Erythroblast (primary cell): Measurements from ENCODE around the gene RNASE7.

Experiments
- DNase-seq, 2 experiments: peaks; one replicate each; lab custom pipeline; 2025; lab: John Stamatoyannopoulos, UW
- GATA1 ChIP-seq: IDR thresholded peaks from 2 replicates; pipeline ENCODE4 v1.6.1; 2011; ENCODE audit warnings: low read depth, mild to moderate bottlenecking, control low read depth, low read length, moderate library complexity
- POLR2A ChIP-seq: IDR thresholded peaks from 2 replicates; pipeline ENCODE4 v1.6.1; 2011; ENCODE audit warnings: mild to moderate bottlenecking, low read length

The RNASE7 gene

GRCh38 chr14:21086908-21087293 lies 44.7 kb downstream of the RNASE7 start:
- DNase-seq: no peak
- TF ChIP-seq GATA1 (no peak), POLR2A (no peak)

- TF ChIP-seq POLR2A (no peak), GATA1 (no peak)
- peak; percentile 21 to 39 for DNase-seq
Observed at GRCh38 chr14:21087294-21088091, 45.3 kb downstream of the RNASE7 start.

- no peak for TF ChIP-seq GATA1
- no peak for TF ChIP-seq POLR2A
- peak in 1 of 2 experiments; percentile 22 for DNase-seq
Observed at GRCh38 chr14:21088687-21089086, 46.5 kb downstream of the RNASE7 start.

GRCh38 chr14:21089271-21089670 lies 47.1 kb downstream of the RNASE7 start:
- TF ChIP-seq GATA1 (no peak), POLR2A (no peak)

GRCh38 chr14:21089877-21090193 lies 47.7 kb downstream of the RNASE7 start:
- no peak for DNase-seq
- no peak for TF ChIP-seq POLR2A
- no peak for TF ChIP-seq GATA1

More at GRCh38 chr14:21089271-21089670, 47.1 kb downstream of the RNASE7 start:
- DNase-seq: no peak

- TF ChIP-seq GATA1 (no peak), POLR2A (no peak)
- DNase-seq: peak; percentile 40 to 41
Observed at GRCh38 chr14:21090194-21090939, 48.2 kb downstream of the RNASE7 start.

- TF ChIP-seq POLR2A: no peak
- TF ChIP-seq GATA1: no peak
- DNase-seq: no peak
Observed at GRCh38 chr14:21090940-21091663, 48.9 kb downstream of the RNASE7 start.

GRCh38 chr14:21091821-21092272 lies 49.7 kb downstream of the RNASE7 start:
- TF ChIP-seq GATA1: no peak
- TF ChIP-seq POLR2A: no peak
- DNase-seq: no peak

GRCh38 chr14:21092273-21093011 lies 50.3 kb downstream of the RNASE7 start:
- TF ChIP-seq GATA1 (no peak), POLR2A (no peak)
- DNase-seq: peak; percentile 85 to 93

- no peak for TF ChIP-seq POLR2A
- TF ChIP-seq GATA1: no peak
- DNase-seq: no peak
Observed at GRCh38 chr14:21093018-21093417, 50.9 kb downstream of the RNASE7 start.
